Pancreas (tissue), 10 donors: ENCODE results near the gene TBCCD1. TPM values are rescaled to one million over a fixed set of nuclear protein-coding genes. Genes with fewer than 3 reads are reported as not detected.

Experiments
- ATAC-seq, 4 donors: fragments of 200-7000 bp; cut with Tn5 transposase; one replicate each; pipeline versions ENCODE4 v1.8.0 to v1.9.1; 2020; ENCODE audit warnings: mild to moderate bottlenecking in 4 of 4, moderate library complexity in 4 of 4
- DNase-seq, 6 donors: peaks; one replicate each; pipeline ENCODE4 v3.0.0-alpha.2; 2020
- FAIRE-seq: peaks from 2 replicates; lab custom pipeline; 2012; peaks lifted over from hg19 to GRCh38; lab: Jason Lieb, UNC
- H3K27ac ChIP-seq, 4 donors: fragments of 200-600 bp; sonication (generic); 1 replicate in 3 of 4; 2 replicates in 1 of 4; pipeline versions ENCODE4 v1.5.0 to v1.8.0; 2020
- H3K27me3 ChIP-seq, 4 donors: fragments of 200-600 bp; one replicate each; pipeline ENCODE4 v1.8.0; 2021
- H3K36me3 ChIP-seq, 3 donors: fragments of 200-600 bp; sonication (generic) in 1 of 3; one replicate each; pipeline versions ENCODE4 v1.5.0 to v1.8.0; 2020 to 2021
- H3K4me1 ChIP-seq, 3 donors: fragments of 200-600 bp; one replicate each; pipeline ENCODE4 v1.8.0; 2021
- H3K4me3 ChIP-seq, 4 donors: fragments of 200-600 bp; sonication (generic) in 2 of 4; one replicate each; pipeline versions ENCODE4 v1.5.0 to v1.8.0; 2020 to 2021
- H3K9me3 ChIP-seq, 4 donors: fragments of 200-600 bp; one replicate each; pipeline ENCODE4 v1.8.0; 2021
- WGBS, 2 donors: extraction: QIAGEN DNeasy Blood & Tissue Kit; methylation state at CpG; one replicate each; pipeline ENCODE4 v1.1.7; 2013; 5-methylcytosine and 5-hydroxymethylcytosine counted together
- intact Hi-C, 3 donors: fragments of 100-400 bp; cut with DNase I; formaldehyde crosslinking; loops; one replicate each; pipeline versions ENCODE4 v1.11.1 to v1.14.2; 2022
- polyA plus RNA-seq, 2 donors: library from polyadenylated mRNA; stranded (reverse); fragments of 200-250 nt; gene quantifications; one replicate each; pipeline ENCODE4 v1.2.3, GENCODE V29; 2013
- total RNA-seq, 6 donors: library from RNA; stranded (reverse); fragmentation: NEBNext Ultra II Directional in 4 of 6; extraction: Animal tissue kit (Norgen Biotek cat#: 25700) in 4 of 6; gene quantifications; one replicate each; pipeline versions ENCODE4 v1.2.1 to v1.2.4, GENCODE V29; 2021 to 2023
- TF ChIP-seq, protein P1 (sequence below), 4 donors: fragments of 200-600 bp; sonication (generic) in 3 of 4; IDR thresholded peaks; one replicate each; pipeline versions ENCODE4 v1.5.0 to v1.8.0; 2021; ENCODE audit warnings: antibody characterized with exemption in 4 of 4
- donor health status: healthy with polysubstance abuse.
- donor health status: DM: no; HTN: no; CAD: no; lungs with moderate emphysema.
- donor health status: DM: no; HTN: no; CAD: no.
- donor health status: control.
- donor health status: control.
- donor health status: Bipolar disorder and iron deficiency.
- donor health status: DM: yes; HTN: yes; CAD: no.
- donor health status: DM: no; HTN: no; CAD: no.
- donor health status: DM: no; HTN: no; CAD: no.
- donor health status: DM: yes; HTN: yes; CAD: no.

TBCCD1 gene
- total and polyA plus RNA-seq, 8 donors, result 2.6 to 7.4 (median 5.1) TPM

DNA sequence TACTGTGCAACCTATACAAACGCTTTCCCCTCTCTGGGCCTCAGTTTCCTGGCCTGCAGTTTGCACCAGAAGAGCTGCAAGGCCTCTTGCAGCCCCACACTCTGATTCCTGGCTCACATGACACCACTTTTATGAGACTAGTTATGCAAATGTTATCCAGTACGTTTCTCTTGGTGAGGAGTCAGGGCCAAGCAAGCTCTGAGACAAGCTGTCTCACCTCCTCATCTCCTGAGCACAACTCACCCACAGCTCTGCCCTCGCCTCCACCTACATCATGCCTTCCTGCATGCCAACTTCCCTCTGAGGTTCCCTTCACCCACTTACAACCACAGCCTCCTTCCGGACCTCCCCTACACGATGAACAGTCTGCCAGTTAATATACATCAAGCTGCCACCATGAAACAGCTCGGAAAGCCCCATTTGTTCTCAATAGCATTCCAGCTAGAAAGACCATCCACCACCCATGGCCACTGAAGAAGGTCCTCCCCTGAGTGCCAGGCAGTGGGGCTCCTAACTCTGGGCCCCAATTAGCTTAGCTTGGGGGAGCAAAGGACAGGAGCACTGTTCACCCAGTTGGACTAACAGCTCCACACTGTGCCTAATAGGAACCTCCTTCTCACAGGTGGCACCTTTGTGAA lies 48.0 kb downstream of the TBCCD1 start:
- Histone ChIP-seq H3K27me3 (no peaks in the 10 kb centered on the region), H3K4me1 (no peaks in the 10 kb centered on the region), H3K36me3 (no peaks in the 10 kb centered on the region), H3K4me3 (no peak overlapping the region), H3K27ac (no peak overlapping the region), H3K9me3 (no peaks in the 10 kb centered on the region)
- TF ChIP-seq, protein P1, sequence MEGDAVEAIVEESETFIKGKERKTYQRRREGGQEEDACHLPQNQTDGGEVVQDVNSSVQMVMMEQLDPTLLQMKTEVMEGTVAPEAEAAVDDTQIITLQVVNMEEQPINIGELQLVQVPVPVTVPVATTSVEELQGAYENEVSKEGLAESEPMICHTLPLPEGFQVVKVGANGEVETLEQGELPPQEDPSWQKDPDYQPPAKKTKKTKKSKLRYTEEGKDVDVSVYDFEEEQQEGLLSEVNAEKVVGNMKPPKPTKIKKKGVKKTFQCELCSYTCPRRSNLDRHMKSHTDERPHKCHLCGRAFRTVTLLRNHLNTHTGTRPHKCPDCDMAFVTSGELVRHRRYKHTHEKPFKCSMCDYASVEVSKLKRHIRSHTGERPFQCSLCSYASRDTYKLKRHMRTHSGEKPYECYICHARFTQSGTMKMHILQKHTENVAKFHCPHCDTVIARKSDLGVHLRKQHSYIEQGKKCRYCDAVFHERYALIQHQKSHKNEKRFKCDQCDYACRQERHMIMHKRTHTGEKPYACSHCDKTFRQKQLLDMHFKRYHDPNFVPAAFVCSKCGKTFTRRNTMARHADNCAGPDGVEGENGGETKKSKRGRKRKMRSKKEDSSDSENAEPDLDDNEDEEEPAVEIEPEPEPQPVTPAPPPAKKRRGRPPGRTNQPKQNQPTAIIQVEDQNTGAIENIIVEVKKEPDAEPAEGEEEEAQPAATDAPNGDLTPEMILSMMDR (IDR thresholded peaks at IDR 0.05), result no peak
- FAIRE-seq (no peak), DNase-seq (no peak), ATAC-seq (no peak)
- intact Hi-C loops, result no loop called here
- WGBS, 2 donors, result 64 to 65% methylated on average over 6 of the region's 6 CpGs

DNA sequence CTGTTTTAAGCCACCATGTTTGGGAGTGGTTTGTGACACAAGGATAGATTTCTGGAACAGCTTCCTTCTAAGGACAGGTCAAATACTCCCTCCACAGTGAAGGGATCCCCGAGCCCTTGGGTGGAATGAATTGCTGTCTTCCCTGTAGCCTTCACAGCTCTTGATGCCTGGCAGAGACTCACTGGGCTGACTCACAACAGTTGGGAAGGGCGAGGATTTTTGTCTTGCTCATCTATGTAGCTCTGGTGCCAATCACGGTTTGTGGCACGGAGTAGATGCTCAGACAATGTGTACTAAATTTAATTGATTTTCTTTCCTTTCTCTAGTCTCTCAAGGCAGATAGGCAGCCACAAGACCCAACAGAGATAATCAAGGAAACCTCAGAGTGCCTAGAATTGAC lies 49.9 kb downstream of the TBCCD1 start:
- ATAC-seq (no peak), DNase-seq (no peak), FAIRE-seq (no peak)
- TF ChIP-seq, protein P1 (IDR thresholded peaks at IDR 0.05), result no peak
- H3K27ac ChIP-seq, result no peak overlapping the region
- H3K4me3 ChIP-seq, result no peak overlapping the region
- H3K9me3 ChIP-seq, result no peaks in the 10 kb centered on the region
- intact Hi-C loops, result no loop called here
- H3K27me3 ChIP-seq, result no peaks in the 10 kb centered on the region
- no peaks in the 10 kb centered on the region for H3K4me1 ChIP-seq
- H3K36me3 ChIP-seq, result no peaks in the 10 kb centered on the region
- 75 to 91% methylated on average over 4 of the region's 4 CpGs for WGBS, 2 donors

GRCh38 chr3:186516646-186517045 lies 50.5 kb downstream of the TBCCD1 start:
- Histone ChIP-seq H3K27ac (no peak overlapping the region), H3K27me3 (no peaks in the 10 kb centered on the region), H3K9me3 (no peaks in the 10 kb centered on the region), H3K4me1 (no peaks in the 10 kb centered on the region), H3K36me3 (no peaks in the 10 kb centered on the region), H3K4me3 (no peak overlapping the region)
- DNase-seq (no peak), ATAC-seq (no peak), FAIRE-seq (no peak)
- intact Hi-C loops, result no loop called here
- 96 to 98% methylated on average over 2 of the region's 2 CpGs for WGBS, 2 donors
- TF ChIP-seq, protein P1 (IDR thresholded peaks at IDR 0.05), result no peak

- H3K36me3 ChIP-seq, result no peaks in the 10 kb centered on the region
- no peak for FAIRE-seq
- ATAC-seq, result no peak
- intact Hi-C loops, result no loop called here
- DNase-seq, result no peak
- no peaks in the 10 kb centered on the region for H3K27me3 ChIP-seq
- 52 to 62% methylated on average over 4 of the region's 4 CpGs for WGBS, 2 donors
- H3K27ac ChIP-seq, result no peak overlapping the region
- H3K9me3 ChIP-seq, result no peaks in the 10 kb centered on the region
- H3K4me1 ChIP-seq, result no peaks in the 10 kb centered on the region
- no peak overlapping the region for H3K4me3 ChIP-seq
- TF ChIP-seq, protein P1 (IDR thresholded peaks at IDR 0.05), result no peak
Measured at GRCh38 chr3:186515125-186515524, 52.0 kb downstream of the TBCCD1 start.

GRCh38 chr3:186514296-186515002 lies 52.7 kb downstream of the TBCCD1 start:
- no peak overlapping the region for H3K4me3 ChIP-seq
- H3K27ac ChIP-seq, result no peak overlapping the region
- no peaks in the 10 kb centered on the region for H3K4me1 ChIP-seq
- 51 to 58% methylated on average over 3 of the region's 3 CpGs for WGBS, 2 donors
- intact Hi-C loops, result no loop called here
- DNase-seq (no peak), FAIRE-seq (no peak), ATAC-seq (peak in 2 of 4 donors; percentile 32 to 51)
- TF ChIP-seq, protein P1 (IDR thresholded peaks at IDR 0.05), result peak in 3 of 4 donors; percentile 14 to 27 (median 21)
- no peaks in the 10 kb centered on the region for H3K9me3 ChIP-seq
- no peaks in the 10 kb centered on the region for H3K36me3 ChIP-seq
- no peaks in the 10 kb centered on the region for H3K27me3 ChIP-seq
